KMS-11 (cell line): Measurements from ENCODE around the gene RADIL.

Experiments
- H2AFZ ChIP-seq: fragments of 200-600 bp; sonication (generic); 2 replicates; pipeline ENCODE4 v1.6.1; 2016; ENCODE audit warnings: antibody characterized with exemption, mixed run types, low read depth
- H3K27ac ChIP-seq: fragments of 200-600 bp; sonication (generic); 2 replicates; pipeline ENCODE4 v1.6.1; 2016; ENCODE audit warnings: mild to moderate bottlenecking, mixed run types
- H3K27me3 ChIP-seq: fragments of 200-600 bp; sonication (generic); 2 replicates; pipeline ENCODE4 v1.6.1; 2017; ENCODE audit warnings: mild to moderate bottlenecking, low read depth, mixed run types, moderate library complexity; ENCODE audit not compliant: insufficient read depth
- H3K36me3 ChIP-seq: fragments of 200-600 bp; sonication (generic); 2 replicates; pipeline ENCODE4 v1.6.1; 2017; ENCODE audit warnings: mild to moderate bottlenecking, mixed run types; ENCODE audit not compliant: insufficient read depth
- H3K4me1 ChIP-seq: fragments of 200-600 bp; sonication (generic); 2 replicates; pipeline ENCODE4 v1.6.1; 2016; ENCODE audit warnings: mild to moderate bottlenecking, low read depth, mixed run types; ENCODE audit not compliant: poor library complexity, severe bottlenecking
- H3K4me2 ChIP-seq: fragments of 200-600 bp; sonication (generic); 2 replicates; pipeline ENCODE4 v1.7.0; 2016; ENCODE audit warnings: mild to moderate bottlenecking, mixed run types
- H3K4me3 ChIP-seq: fragments of 200-600 bp; sonication (generic); IDR thresholded peaks from 2 replicates; pipeline ENCODE4 v1.6.1; 2017; ENCODE audit warnings: low read depth, low read length, mixed read lengths; ENCODE audit not compliant: insufficient read depth
- H3K79me2 ChIP-seq: fragments of 200-600 bp; sonication (generic); 2 replicates; pipeline ENCODE4 v1.6.1; 2016; ENCODE audit warnings: low read depth, mixed run types; ENCODE audit not compliant: insufficient read depth
- H3K9ac ChIP-seq: fragments of 200-600 bp; sonication (generic); 2 replicates; pipeline ENCODE4 v1.6.1; 2016; ENCODE audit warnings: mild to moderate bottlenecking, mixed run types
- H4K20me1 ChIP-seq: fragments of 200-600 bp; sonication (generic); 2 replicates; pipeline ENCODE4 v1.6.1; 2016; ENCODE audit warnings: mild to moderate bottlenecking, mixed run types; ENCODE audit not compliant: insufficient read depth
- CTCF ChIP-seq: fragments of 200-600 bp; sonication (generic); conservative IDR thresholded peaks from 2 replicates; pipeline ENCODE4 v1.6.1; 2017; ENCODE audit warnings: low read depth, mild to moderate bottlenecking, antibody characterized with exemption, low read length, moderate library complexity, mixed read lengths

Gene RADIL

DNA sequence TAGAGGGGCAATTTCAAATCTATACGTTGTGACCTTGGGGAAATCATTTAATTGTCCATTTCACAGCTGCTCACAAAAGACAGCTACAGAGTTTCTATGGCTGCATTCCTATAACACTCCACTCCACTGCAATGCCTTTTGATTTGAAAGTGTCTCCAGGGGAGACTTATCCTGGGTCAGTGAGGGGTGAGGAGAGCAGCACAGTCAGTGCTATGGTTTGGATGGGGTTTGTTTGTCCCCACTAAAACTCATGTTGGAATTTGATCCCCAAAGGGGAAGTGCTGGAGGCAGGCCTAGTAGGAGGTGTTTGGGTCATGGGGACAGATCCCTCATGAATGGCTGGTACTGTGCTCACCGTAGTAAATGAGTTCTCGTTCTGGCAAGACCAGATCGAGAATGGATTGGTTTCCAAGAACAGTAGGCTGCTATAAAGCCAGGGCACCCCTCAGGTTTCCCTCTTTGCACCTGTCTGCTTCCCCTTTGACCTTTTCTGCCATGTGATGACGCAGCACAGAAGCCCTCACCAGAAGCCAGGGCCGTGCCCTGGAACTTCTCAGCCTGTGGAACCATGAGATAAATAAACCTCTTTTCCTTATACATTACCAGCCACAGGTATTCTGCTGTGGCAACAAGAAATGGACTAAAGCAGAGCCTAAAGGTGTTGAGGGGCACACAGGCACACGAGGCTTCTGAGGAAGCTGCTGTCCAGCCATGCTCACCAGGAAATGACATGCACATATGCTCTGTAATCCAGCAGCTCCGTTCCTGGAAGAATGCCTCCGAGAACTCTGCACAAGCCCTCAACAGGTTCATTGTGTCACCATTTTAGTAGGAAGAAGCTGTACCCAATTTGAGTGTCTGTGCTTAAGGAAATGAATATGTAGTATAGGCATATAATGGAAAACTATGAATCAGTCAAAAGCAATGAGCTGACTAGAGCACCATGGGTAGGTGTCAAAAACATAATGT, 16.7 kb downstream of the RADIL start:
- H2AFZ ChIP-seq, result no peak overlapping the region
- H3K4me1 ChIP-seq, result no peaks in the 10 kb centered on the region

GRCh38 chr7:4862156-4862555, 21.4 kb downstream of the RADIL start:
- TF ChIP-seq CTCF, result no peak
- no peaks in the 10 kb centered on the region for H4K20me1 ChIP-seq

More for the DNA sequence above, 16.7 kb downstream of the RADIL start:
- Histone ChIP-seq H3K4me3 (no peak overlapping the region), H4K20me1 (no peaks in the 10 kb centered on the region), H3K27me3 (no peaks in the 10 kb centered on the region), H3K79me2 (no peaks in the 10 kb centered on the region), H3K36me3 (no peaks in the 10 kb centered on the region), H3K4me2 (no peak overlapping the region), H3K9ac (no peak overlapping the region), H3K27ac (no peak overlapping the region)
- TF ChIP-seq CTCF, result no peak

DNA sequence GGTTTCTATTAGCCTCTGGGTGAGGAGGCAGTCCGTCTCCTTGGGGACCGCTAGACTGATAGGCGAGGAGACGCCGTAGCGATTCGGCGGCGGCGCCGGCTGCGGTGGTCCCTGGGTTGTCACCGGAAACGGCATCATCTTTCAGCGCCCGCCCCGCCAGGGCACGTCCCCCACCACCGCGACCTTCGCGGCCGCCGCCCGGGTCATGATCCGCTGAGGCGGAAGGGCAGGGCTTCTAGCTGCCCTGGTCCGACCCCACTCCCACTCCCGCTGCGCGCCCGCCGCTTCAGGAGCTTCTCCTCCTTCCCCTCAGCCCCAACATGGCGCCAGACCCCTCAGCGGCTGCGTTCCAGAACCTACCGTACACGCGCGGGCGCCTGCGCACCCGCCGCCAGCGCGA, 21.8 kb downstream of the RADIL start, which contains the start of gene PAPOLB:
Gene PAPOLB (minus strand): TSS at position 358 of the 400 bp plus-strand sequence. CDS start 220 bp downstream, at position 138.
- no peaks in the 10 kb centered on the region for H3K4me1 ChIP-seq
- no peak within 1 kb of the TSS for H3K9ac ChIP-seq
- H3K36me3 ChIP-seq, result no peaks in the 10 kb centered on the region
- H3K4me2 ChIP-seq, result no peak within 1 kb of the TSS
- no peak within 1 kb of the TSS for H2AFZ ChIP-seq
- no peaks in the 10 kb centered on the region for H3K27me3 ChIP-seq
- H3K27ac ChIP-seq, result no peak within 1 kb of the TSS
- TF ChIP-seq CTCF, result no peak
- no peaks in the 10 kb centered on the region for H3K79me2 ChIP-seq
- no peak within 1 kb of the TSS for H3K4me3 ChIP-seq
- no peaks in the 10 kb centered on the region for H4K20me1 ChIP-seq

More at GRCh38 chr7:4862156-4862555, 21.4 kb downstream of the RADIL start:
- Histone ChIP-seq H3K9ac (no peak overlapping the region), H3K27me3 (no peaks in the 10 kb centered on the region), H3K4me3 (no peak overlapping the region), H2AFZ (no peak overlapping the region), H3K36me3 (no peaks in the 10 kb centered on the region), H3K4me1 (no peaks in the 10 kb centered on the region), H3K79me2 (no peaks in the 10 kb centered on the region), H3K4me2 (no peak overlapping the region), H3K27ac (no peak overlapping the region)

- H3K4me3 ChIP-seq, result no peak overlapping the region
- no peaks in the 10 kb centered on the region for H4K20me1 ChIP-seq
- no peaks in the 10 kb centered on the region for H3K27me3 ChIP-seq
- H2AFZ ChIP-seq, result no peak overlapping the region
- no peaks in the 10 kb centered on the region for H3K4me1 ChIP-seq
- no peak overlapping the region for H3K4me2 ChIP-seq
- H3K36me3 ChIP-seq, result no peaks in the 10 kb centered on the region
- H3K27ac ChIP-seq, result no peak overlapping the region
- TF ChIP-seq CTCF, result no peak
- no peaks in the 10 kb centered on the region for H3K79me2 ChIP-seq
- H3K9ac ChIP-seq, result no peak overlapping the region
These were observed 22.3 kb downstream of the RADIL start for GRCh38 chr7:4861227-4861626.
